Type B pancreatic cell (in vitro differentiated cells): Measurements from ENCODE around the gene FYN. TPM values are rescaled to one million over a fixed set of nuclear protein-coding genes. Genes with fewer than 3 reads are reported as not detected.

ENCODE experiments used
- DNase-seq: peaks from one replicate; pipeline ENCODE4 v3.0.0; 2021; ENCODE audit warnings: mixed read lengths; ENCODE audit not compliant: unreplicated experiment; ENCODE audit errors: extremely low spot score
- H3K27ac Mint-ChIP-seq: 2 replicates; pipeline ENCODE4 v1.8.0; 2021; ENCODE audit warnings: mild to moderate bottlenecking, mixed read lengths
- H3K27me3 Mint-ChIP-seq: 2 replicates; pipeline ENCODE4 v1.8.0; 2021; ENCODE audit warnings: mixed read lengths
- H3K36me3 Mint-ChIP-seq: 2 replicates; pipeline ENCODE4 v1.8.0; 2021; ENCODE audit warnings: mixed read lengths
- H3K4me1 Mint-ChIP-seq: one replicate; pipeline ENCODE4 v1.8.0; 2021; ENCODE audit warnings: mixed read lengths; ENCODE audit not compliant: unreplicated experiment
- H3K4me3 Mint-ChIP-seq: 2 replicates; pipeline ENCODE4 v1.8.0; 2021; ENCODE audit warnings: mild to moderate bottlenecking, mixed read lengths
- H3K9me3 Mint-ChIP-seq: 2 replicates; pipeline ENCODE4 v1.8.0; 2021; ENCODE audit warnings: mixed read lengths
- CTCF ChIP-seq: fragments of 200-600 bp; sonication (generic); conservative IDR thresholded peaks from 2 replicates; pipeline ENCODE4 v1.5.0; 2021; ENCODE audit warnings: antibody characterized with exemption, mild to moderate bottlenecking
- total RNA-seq: library from RNA; stranded (reverse); gene quantifications from 2 replicates; pipeline ENCODE4 v1.2.1, GENCODE V29; 2021; ENCODE audit warnings: low replicate concordance

Gene FYN
- total RNA-seq, 1 donor from 2014 or later, result 131 TPM

- Mint-ChIP-seq H3K27me3 (peaks cover 2% of the 10 kb centered on the region), H3K36me3 (no peaks in the 10 kb centered on the region), H3K4me1 (peaks cover 23% of the 10 kb centered on the region), H3K27ac (peak overlapping the region; percentile 65), H3K9me3 (peaks cover 4% of the 10 kb centered on the region), H3K4me3 (peak overlapping the region; percentile 48)
- no peak for TF ChIP-seq CTCF
- no peak for DNase-seq
Measured at GRCh38 chr6:111615916-111616612, 257.2 kb downstream of the FYN start.

GRCh38 chr6:111614833-111615582, 258.2 kb downstream of the FYN start:
- no peak for DNase-seq
- Mint-ChIP-seq H3K9me3 (peaks cover 4% of the 10 kb centered on the region), H3K27ac (peak overlapping the region; percentile 65), H3K4me1 (peaks cover 19% of the 10 kb centered on the region), H3K4me3 (no peak overlapping the region), H3K36me3 (no peaks in the 10 kb centered on the region), H3K27me3 (no peaks in the 10 kb centered on the region)
- no peak for TF ChIP-seq CTCF

GRCh38 chr6:111612379-111612778, 260.9 kb downstream of the FYN start:
- TF ChIP-seq CTCF, result no peak
- Mint-ChIP-seq H3K4me1 (peaks cover 19% of the 10 kb centered on the region), H3K27ac (no peak overlapping the region), H3K36me3 (no peaks in the 10 kb centered on the region), H3K4me3 (no peak overlapping the region), H3K27me3 (no peaks in the 10 kb centered on the region), H3K9me3 (peaks cover 4% of the 10 kb centered on the region)
- DNase-seq, result no peak

GRCh38 chr6:111610548-111611172, 262.6 kb downstream of the FYN start:
- no peak for DNase-seq
- no peak overlapping the region for H3K4me3 Mint-ChIP-seq
- no peak for TF ChIP-seq CTCF
- H3K9me3 Mint-ChIP-seq, result peaks cover 4% of the 10 kb centered on the region
- no peaks in the 10 kb centered on the region for H3K27me3 Mint-ChIP-seq
- H3K27ac Mint-ChIP-seq, result peak overlapping the region; percentile 14
- H3K4me1 Mint-ChIP-seq, result peaks cover 28% of the 10 kb centered on the region
- no peaks in the 10 kb centered on the region for H3K36me3 Mint-ChIP-seq

Other genes with a start within 250 kb of the FYN start
- not detected in 2 replicates for gene CCN6, start 180.7 kb upstream of the FYN start, total RNA-seq
- gene TUBE1, start 214.0 kb upstream of the FYN start, total RNA-seq, result 19.0 and 28.7 TPM in 2 replicates
- 8.4 and 29.8 TPM in 2 replicates for gene FAM229B, start 214.1 kb upstream of the FYN start, total RNA-seq